Adrenal gland (tissue), 12 donors: ENCODE data around the gene HIPK4. TPM values are rescaled to one million over a fixed set of nuclear protein-coding genes. Genes with fewer than 3 reads are reported as not detected.

Source experiments
- DNase-seq, 7 donors: peaks; one replicate each; pipeline ENCODE4 v3.0.0-alpha.2; 2019 to 2020
- H3K27ac ChIP-seq, 5 donors: fragments of 200-600 bp; sonication (generic) in 4 of 5; 1 replicate in 3 of 5; 2 replicates in 2 of 5; pipeline versions ENCODE4 v1.5.1 to v1.8.0; 2016 to 2020; ENCODE audit warnings: mild to moderate bottlenecking in 1 of 5
- H3K27me3 ChIP-seq: fragments of 200-600 bp; 2 replicates; pipeline ENCODE4 v1.8.0; 2021
- H3K36me3 ChIP-seq, 2 donors: fragments of 200-600 bp; replicated peaks in 1 of 2; 1 replicate in 1 of 2; 2 replicates in 1 of 2; pipeline versions ENCODE4 v1.5.1 to v1.8.0; 2018 to 2022
- H3K4me1 ChIP-seq, 2 donors: fragments of 200-600 bp; replicated peaks in 1 of 2; 1 replicate in 1 of 2; 2 replicates in 1 of 2; pipeline versions ENCODE4 v1.5.1 to v1.8.0; 2018 to 2021
- H3K4me3 ChIP-seq, 4 donors: fragments of 200-600 bp; sonication (generic) in 3 of 4; one replicate each; pipeline ENCODE4 v1.5.1; 2016 to 2018
- H3K9me3 ChIP-seq, 3 donors: fragments of 200-600 bp; sonication (generic) in 1 of 3; replicated peaks in 1 of 3; 1 replicate in 2 of 3; 2 replicates in 1 of 3; pipeline versions ENCODE4 v1.5.1 to v1.8.0; 2016 to 2021
- POLR2A ChIP-seq, 2 donors: fragments of 450-650 bp; IDR thresholded peaks; one replicate each; pipeline ENCODE4 v1.6.1; 2017; ENCODE audit warnings: antibody characterized with exemption in 2 of 2, mild to moderate bottlenecking in 2 of 2, moderate library complexity in 1 of 2
- WGBS, 4 donors: extraction: QIAGEN DNeasy Blood & Tissue Kit in 2 of 4; methylation state at CpG; one replicate each; pipeline versions ENCODE4 v1.1.5 to v1.1.7; 2013 to 2017; 5-methylcytosine and 5-hydroxymethylcytosine counted together
- intact Hi-C, 2 donors: fragments of 100-400 bp; cut with DNase I; formaldehyde crosslinking; loops; one replicate each; pipeline versions ENCODE4 v1.14.1 to v1.15.0; 2022 to 2023
- microRNA-seq, 3 donors: library from miRNA; unstranded; fragments of <30 nt; microRNA quantifications; one replicate each; pipeline ENCODE4, GENCODE V29; 2017 to 2020
- polyA plus RNA-seq, 3 donors: library from polyadenylated mRNA; stranded (reverse); fragments of 200-250 nt in 2 of 3; fragments of 350-450 nt in 1 of 3; fragmentation: Illumina TruSeq in 1 of 3; extraction: RNeasy Lipid Tissue Mini Kit (QIAGEN cat#74804) in 1 of 3; gene quantifications; one replicate each; pipeline ENCODE4 v1.2.3, GENCODE V29; 2013 to 2014
- small RNA-seq, 2 donors: library from RNA; depleted of rRNA; stranded (forward); fragments of <200 nt; gene quantifications; one replicate each; pipeline ENCODE3, GENCODE V24; 2016
- total RNA-seq, 9 donors: library from RNA; depleted of rRNA in 4 of 9; stranded (reverse); fragments of >200 nt in 4 of 9; fragments of 120-200 nt in 1 of 9; fragmentation: NEBNext Ultra II Directional in 1 of 9; extraction: Animal tissue kit (Norgen Biotek cat#: 25700) in 1 of 9; gene quantifications; one replicate each; pipeline versions ENCODE4 v1.1.0 to v1.2.4, GENCODE V29; 2013 to 2023
- TF ChIP-seq, protein P1 (sequence below), 6 experiments: fragments of 450-650 bp in 4 of 6; fragments of 200-600 bp in 2 of 6; sonication (generic) in 1 of 6; IDR thresholded peaks; 1 replicate in 5 of 6; 2 replicates in 1 of 6; pipeline versions ENCODE4 v1.5.1 to v1.8.0; 2016 to 2021; ENCODE audit warnings: antibody characterized with exemption in 6 of 6, mild to moderate bottlenecking in 2 of 6, moderate library complexity in 1 of 6
- donor health status: healthy with polysubstance abuse.
- donor health status: Bipolar disorder and iron deficiency.
- donor health status: DM: yes; HTN: yes; CAD: no.
- donor health status: DM: no; HTN: no; CAD: no.
- donor health status: DM: no; HTN: no; CAD: no.
- donor health status: DM: yes; HTN: yes; CAD: no.

HIPK4 gene
- total and polyA plus RNA-seq, 12 donors, result 0.06 to 0.34 (median 0.20) TPM; not detected in 3

GRCh38 chr19:40332669-40333068, 57.3 kb downstream of the HIPK4 start:
- no peak for DNase-seq
- no peaks in the 10 kb centered on the region for H3K4me1 ChIP-seq
- no peak for TF ChIP-seq POLR2A (IDR thresholded peaks at IDR 0.05)
- TF ChIP-seq, protein P1, sequence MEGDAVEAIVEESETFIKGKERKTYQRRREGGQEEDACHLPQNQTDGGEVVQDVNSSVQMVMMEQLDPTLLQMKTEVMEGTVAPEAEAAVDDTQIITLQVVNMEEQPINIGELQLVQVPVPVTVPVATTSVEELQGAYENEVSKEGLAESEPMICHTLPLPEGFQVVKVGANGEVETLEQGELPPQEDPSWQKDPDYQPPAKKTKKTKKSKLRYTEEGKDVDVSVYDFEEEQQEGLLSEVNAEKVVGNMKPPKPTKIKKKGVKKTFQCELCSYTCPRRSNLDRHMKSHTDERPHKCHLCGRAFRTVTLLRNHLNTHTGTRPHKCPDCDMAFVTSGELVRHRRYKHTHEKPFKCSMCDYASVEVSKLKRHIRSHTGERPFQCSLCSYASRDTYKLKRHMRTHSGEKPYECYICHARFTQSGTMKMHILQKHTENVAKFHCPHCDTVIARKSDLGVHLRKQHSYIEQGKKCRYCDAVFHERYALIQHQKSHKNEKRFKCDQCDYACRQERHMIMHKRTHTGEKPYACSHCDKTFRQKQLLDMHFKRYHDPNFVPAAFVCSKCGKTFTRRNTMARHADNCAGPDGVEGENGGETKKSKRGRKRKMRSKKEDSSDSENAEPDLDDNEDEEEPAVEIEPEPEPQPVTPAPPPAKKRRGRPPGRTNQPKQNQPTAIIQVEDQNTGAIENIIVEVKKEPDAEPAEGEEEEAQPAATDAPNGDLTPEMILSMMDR (IDR thresholded peaks at IDR 0.05), result no peak
- H3K27me3 ChIP-seq, result no peaks in the 10 kb centered on the region
- no peaks in the 10 kb centered on the region for H3K9me3 ChIP-seq
- no peak overlapping the region for H3K27ac ChIP-seq
- 85 to 93% (median 89%) methylated on average over 6 of the region's 6 CpGs for WGBS, 4 donors
- no peak overlapping the region for H3K4me3 ChIP-seq
- peaks cover 0 to 60% of the 10 kb centered on the region in 2 donors for H3K36me3 ChIP-seq
- intact Hi-C loops, result no loop called here

DNA sequence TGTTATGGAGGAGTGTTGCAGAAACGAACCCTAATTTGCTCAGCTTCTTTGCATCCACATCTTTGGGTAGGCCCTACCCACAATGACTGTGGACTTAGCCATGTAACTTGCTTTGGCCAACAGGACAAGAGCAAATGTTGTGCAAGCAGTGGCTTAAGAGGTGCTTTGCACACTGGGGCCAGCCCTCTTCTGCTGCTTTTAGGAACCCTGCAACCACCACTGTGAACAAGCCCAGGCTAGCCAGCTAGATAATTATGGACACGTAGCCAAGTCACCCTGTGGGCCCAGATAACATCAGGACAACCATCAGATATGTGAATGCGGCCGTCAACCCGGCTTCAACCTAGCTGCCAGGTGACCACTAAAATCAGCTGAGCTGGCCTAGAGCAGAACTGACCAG, 58.9 kb downstream of the HIPK4 start:
- H3K27me3 ChIP-seq, result no peaks in the 10 kb centered on the region
- H3K9me3 ChIP-seq, result no peaks in the 10 kb centered on the region
- H3K36me3 ChIP-seq, result peaks cover 0 to 73% of the 10 kb centered on the region in 2 donors
- H3K4me3 ChIP-seq, result no peak overlapping the region
- H3K27ac ChIP-seq, result no peak overlapping the region
- DNase-seq, result no peak
- H3K4me1 ChIP-seq, result no peaks in the 10 kb centered on the region
- 86 to 97% (median 93%) methylated on average over 5 of the region's 5 CpGs; no CpG with 5 or more reads in 1 of the 4 donors for WGBS, 4 donors
- TF ChIP-seq, protein P1 (IDR thresholded peaks at IDR 0.05), result no peak
- TF ChIP-seq POLR2A (IDR thresholded peaks at IDR 0.05), result no peak
- intact Hi-C loops, result no loop called here

Small RNA genes within 50 kb of the gene (microRNA-seq; reads per million reads assigned to microRNA genes)
- 0.38 to 0.57 (median 0.45) reads per million in 3 donors for gene MIR6796

Small RNA genes within 50 kb of the gene (small RNA-seq; reads per million reads assigned to genes)
- 0 to 0.08 reads per million in 2 donors for gene MIR6796
- gene RF00019, result 0 reads per million in 2 donors

Other genes starting within 250 kb of the HIPK4 start
- gene MAP3K10, start 198.8 kb downstream of the HIPK4 start, total RNA-seq, result 10 to 100 TPM in 8 of 9 donors, 1 to 10 TPM in 1; 9.0 to 27.6 (median 17.6) TPM
- gene MAP3K10, start 198.8 kb downstream of the HIPK4 start, polyA plus RNA-seq, result 10 to 100 TPM in 2 of 3 donors, 1 to 10 TPM in 1; 2.4 to 78.3 (median 26.5) TPM
- gene TTC9B, start 171.8 kb downstream of the HIPK4 start, total RNA-seq, result 1 to 10 TPM in 1 of 9 donors, under 1 TPM in 1, not detected in 7; 0.32 to 2.6 TPM
- gene TTC9B, start 171.8 kb downstream of the HIPK4 start, polyA plus RNA-seq, result under 1 TPM in 2 of 3 donors, not detected in 1; 0.51 to 0.56 TPM
- gene CCNP, start 163.5 kb downstream of the HIPK4 start, total RNA-seq, result 1 to 10 TPM in 4 of 9 donors, under 1 TPM in 2, not detected in 3; 0.22 to 3.0 (median 1.2) TPM
- gene CCNP, start 163.5 kb downstream of the HIPK4 start, polyA plus RNA-seq, result 1 to 10 TPM in 1 of 3 donors, under 1 TPM in 1, not detected in 1; 0.72 to 1.0 TPM
- gene AKT2, start 104.8 kb downstream of the HIPK4 start, total RNA-seq, result 100 to 1,000 TPM in 6 of 9 donors, 10 to 100 TPM in 3; 49.2 to 195 (median 119) TPM
- 100 to 1,000 TPM in 2 of 3 donors, 10 to 100 TPM in 1; 72.9 to 123 (median 107) TPM for gene AKT2, start 104.8 kb downstream of the HIPK4 start, polyA plus RNA-seq
- gene C19orf47, start 41.8 kb downstream of the HIPK4 start, total RNA-seq, result 10 to 100 TPM in 8 of 9 donors, 1 to 10 TPM in 1; 7.0 to 18.2 (median 14.5) TPM
- 10 to 100 TPM in 2 of 3 donors, 1 to 10 TPM in 1; 7.7 to 20.9 (median 17.5) TPM for gene C19orf47, start 41.8 kb downstream of the HIPK4 start, polyA plus RNA-seq
- 1,000 to 10,000 TPM in 1 of 9 donors, 100 to 1,000 TPM in 8; 329 to 1,019 (median 528) TPM for gene PLD3, start 41.5 kb downstream of the HIPK4 start, total RNA-seq
- 100 to 1,000 TPM; 170 to 374 (median 280) TPM for gene PLD3, start 41.5 kb downstream of the HIPK4 start, polyA plus RNA-seq
- gene PRX, start 23.2 kb upstream of the HIPK4 start, total RNA-seq, result 10 to 100 TPM in 5 of 9 donors, 1 to 10 TPM in 4; 5.4 to 12.8 (median 10.4) TPM
- gene PRX, start 23.2 kb upstream of the HIPK4 start, polyA plus RNA-seq, result 1 to 10 TPM; 3.2 to 6.6 (median 3.9) TPM
- gene SERTAD1, start 35.8 kb upstream of the HIPK4 start, total RNA-seq, result 10 to 100 TPM; 10.2 to 20.8 (median 13.3) TPM
- gene SERTAD1, start 35.8 kb upstream of the HIPK4 start, polyA plus RNA-seq, result 10 to 100 TPM in 2 of 3 donors, 1 to 10 TPM in 1; 1.7 to 20.6 (median 11.1) TPM
- 10 to 100 TPM; 15.2 to 34.9 (median 28.0) TPM for gene SERTAD3, start 54.2 kb upstream of the HIPK4 start, total RNA-seq
- gene SERTAD3, start 54.2 kb upstream of the HIPK4 start, polyA plus RNA-seq, result 10 to 100 TPM; 12.1 to 60.2 (median 32.4) TPM
- 100 to 1,000 TPM in 5 of 9 donors, 10 to 100 TPM in 4; 85.8 to 303 (median 122) TPM for gene BLVRB, start 75.6 kb upstream of the HIPK4 start, total RNA-seq
- gene BLVRB, start 75.6 kb upstream of the HIPK4 start, polyA plus RNA-seq, result 100 to 1,000 TPM in 2 of 3 donors, 10 to 100 TPM in 1; 53.8 to 189 (median 124) TPM
- gene SPTBN4, start 76.8 kb upstream of the HIPK4 start, total RNA-seq, result 1 to 10 TPM in 8 of 9 donors, under 1 TPM in 1; 0.91 to 5.4 (median 3.2) TPM
- gene SPTBN4, start 76.8 kb upstream of the HIPK4 start, polyA plus RNA-seq, result 10 to 100 TPM in 1 of 3 donors, 1 to 10 TPM in 2; 2.2 to 46.7 (median 9.9) TPM
- gene SHKBP1, start 186.7 kb upstream of the HIPK4 start, total RNA-seq, result 10 to 100 TPM; 12.5 to 96.3 (median 49.7) TPM
- gene SHKBP1, start 186.7 kb upstream of the HIPK4 start, polyA plus RNA-seq, result 100 to 1,000 TPM in 2 of 3 donors, 10 to 100 TPM in 1; 17.8 to 157 (median 118) TPM
- gene LTBP4, start 211.2 kb upstream of the HIPK4 start, total RNA-seq, result 100 to 1,000 TPM in 6 of 9 donors, 10 to 100 TPM in 3; 17.7 to 205 (median 118) TPM
- gene LTBP4, start 211.2 kb upstream of the HIPK4 start, polyA plus RNA-seq, result 100 to 1,000 TPM in 2 of 3 donors, 10 to 100 TPM in 1; 15.3 to 272 (median 142) TPM